ENCODE data around the gene CD33. TPM values are rescaled to one million over a fixed set of nuclear protein-coding genes. Genes with fewer than 3 reads are reported as not detected.

Gene CD33
- 3.1 and 4.5 TPM in 2 replicates for total RNA-seq (2014; rRNA removed; shearing (Covaris generic))

DNA sequence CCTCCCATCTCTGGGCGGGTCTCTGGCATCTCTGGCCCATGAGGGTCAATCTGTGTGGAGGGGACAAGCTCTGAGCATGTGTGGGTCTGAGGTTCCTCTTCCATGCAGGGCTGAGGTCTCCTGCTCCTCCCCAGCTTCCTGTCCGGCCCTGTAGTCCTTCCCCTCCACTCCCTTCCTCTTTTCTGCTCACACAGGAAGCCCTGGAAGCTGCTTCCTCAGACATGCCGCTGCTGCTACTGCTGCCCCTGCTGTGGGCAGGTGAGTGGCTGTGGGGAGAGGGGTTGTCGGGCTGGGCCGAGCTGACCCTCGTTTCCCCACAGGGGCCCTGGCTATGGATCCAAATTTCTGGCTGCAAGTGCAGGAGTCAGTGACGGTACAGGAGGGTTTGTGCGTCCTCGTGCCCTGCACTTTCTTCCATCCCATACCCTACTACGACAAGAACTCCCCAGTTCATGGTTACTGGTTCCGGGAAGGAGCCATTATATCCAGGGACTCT is at the start of gene CD33:
Gene CD33 (plus strand): TSS at position 183 of the 496 bp plus-strand sequence. CDS start 39 bp downstream, at position 222.

GRCh38 chr19:51250786-51251467 is 26.0 kb downstream of the CD33 start, which contains the start of gene SIGLECL1:
TSS of gene SIGLECL1 (plus strand) at chr19:51251080. CDS start at chr19:51264073, 12,993 bp downstream.

Small RNAs within 50 kb of the gene (small RNA-seq; reads per million reads assigned to genes)
- gene MIR8074, result not detected

Other genes with a start within 250 kb of the CD33 start
- gene KLK7, start 241.2 kb upstream of the CD33 start, total RNA-seq (2014; rRNA removed; shearing (Covaris generic)), result not detected in 2 replicates
- gene KLK8, start 223.5 kb upstream of the CD33 start, total RNA-seq (2014; rRNA removed; shearing (Covaris generic)), result not detected in 2 replicates
- not detected in 2 replicates for gene KLK10, start 205.4 kb upstream of the CD33 start, total RNA-seq (2014; rRNA removed; shearing (Covaris generic))
- not detected in 2 replicates for gene KLK11, start 198.5 kb upstream of the CD33 start, total RNA-seq (2014; rRNA removed; shearing (Covaris generic))
- not detected in 2 replicates for gene KLK12, start 190.1 kb upstream of the CD33 start, total RNA-seq (2014; rRNA removed; shearing (Covaris generic))
- not detected in 2 replicates for gene KLK13, start 160.0 kb upstream of the CD33 start, total RNA-seq (2014; rRNA removed; shearing (Covaris generic))
- 0.85 TPM in 1 of 2 replicates, not detected in the other for gene KLK14, start 142.2 kb upstream of the CD33 start, total RNA-seq (2014; rRNA removed; shearing (Covaris generic))
- gene CTU1, start 116.7 kb upstream of the CD33 start, total RNA-seq (2014; rRNA removed; shearing (Covaris generic)), result 19.1 and 20.6 TPM in 2 replicates
- 0.08 TPM in 1 of 2 replicates, not detected in the other for gene SIGLEC9, start 100.2 kb upstream of the CD33 start, total RNA-seq (2014; rRNA removed; shearing (Covaris generic))
- not detected in 2 replicates for gene SIGLEC7, start 82.8 kb upstream of the CD33 start, total RNA-seq (2014; rRNA removed; shearing (Covaris generic))
- 0.32 TPM in 1 of 2 replicates, not detected in the other for gene SIGLECL1, start 26.0 kb downstream of the CD33 start, total RNA-seq (2014; rRNA removed; shearing (Covaris generic))
- not detected in 2 replicates for gene IGLON5, start 86.6 kb downstream of the CD33 start, total RNA-seq (2014; rRNA removed; shearing (Covaris generic))
- 1.1 and 1.4 TPM in 2 replicates for gene VSIG10L, start 117.1 kb downstream of the CD33 start, total RNA-seq (2014; rRNA removed; shearing (Covaris generic))
- gene ETFB, start 141.3 kb downstream of the CD33 start, total RNA-seq (2014; rRNA removed; shearing (Covaris generic)), result 338 and 353 TPM in 2 replicates
- 0.64 TPM in 1 of 2 replicates, not detected in the other for gene CLDND2, start 143.9 kb downstream of the CD33 start, total RNA-seq (2014; rRNA removed; shearing (Covaris generic))
- gene NKG7, start 147.6 kb downstream of the CD33 start, total RNA-seq (2014; rRNA removed; shearing (Covaris generic)), result not detected in 2 replicates
- not detected in 2 replicates for gene LIM2, start 162.9 kb downstream of the CD33 start, total RNA-seq (2014; rRNA removed; shearing (Covaris generic))
- gene C19orf84, start 165.5 kb downstream of the CD33 start, total RNA-seq (2014; rRNA removed; shearing (Covaris generic)), result not detected in 2 replicates
- gene SIGLEC10, start 192.6 kb downstream of the CD33 start, total RNA-seq (2014; rRNA removed; shearing (Covaris generic)), result not detected in 2 replicates
- not detected in 2 replicates for gene SIGLEC8, start 233.4 kb downstream of the CD33 start, total RNA-seq (2014; rRNA removed; shearing (Covaris generic))

Data from A375 (cell line).